Measurements from ENCODE around the gene DLX5.
"Not testable (repeated sequence)": the region's sequence is repeated elsewhere in the genome, so short reads cannot be mapped to it uniquely, and the experiment has no call there.

Gene DLX5

DNA sequence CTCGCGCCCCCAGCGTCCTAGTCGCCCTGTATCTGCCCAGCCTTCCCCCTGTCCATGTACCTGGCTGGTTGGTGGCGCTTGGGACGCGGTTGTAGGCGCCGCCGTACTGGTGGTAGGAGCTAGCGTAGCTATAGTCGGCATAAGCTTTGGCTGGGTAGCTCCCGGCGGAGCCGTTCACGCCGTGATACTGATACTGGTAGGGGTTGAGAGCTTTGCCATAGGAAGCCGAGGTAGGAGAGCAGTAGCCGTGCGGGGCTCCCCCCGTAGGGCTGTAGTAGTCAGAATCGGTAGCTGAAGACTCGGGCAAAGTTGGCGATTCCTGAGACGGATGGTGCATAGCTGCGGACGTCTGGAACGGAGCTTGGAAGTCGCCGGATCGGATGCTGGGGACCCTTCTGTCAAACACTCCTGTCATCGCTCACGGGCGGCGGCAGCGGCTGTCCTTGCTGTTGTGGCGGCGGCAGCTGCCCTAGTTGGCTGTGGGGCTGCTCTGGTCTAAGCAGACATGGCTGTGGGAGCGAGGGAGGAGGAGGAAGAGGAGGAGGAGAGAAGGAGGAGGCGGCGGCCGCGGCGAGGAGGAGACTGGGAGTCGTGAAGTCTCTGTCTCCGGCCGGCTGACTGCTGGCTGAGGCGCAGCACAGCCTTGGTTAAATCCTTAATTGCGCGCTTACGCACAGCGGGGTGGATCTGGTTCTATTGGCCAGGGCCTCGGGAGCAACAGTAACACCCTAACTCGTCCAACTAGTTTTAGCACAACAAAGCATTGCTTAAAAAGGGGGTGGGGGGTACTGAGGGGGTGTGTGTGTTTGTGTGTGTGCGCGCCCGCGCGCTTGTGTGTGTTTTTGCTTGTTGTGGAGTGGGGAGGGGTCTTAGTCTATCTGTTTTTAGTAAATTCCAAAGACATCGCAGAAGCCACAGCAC lies at the start of gene DLX5:
Gene DLX5 (minus strand): TSS at position 623 of the 921 bp plus-strand sequence. CDS start 208 bp downstream, at position 415.
- peak; percentile 14 for DNase-seq

DNA sequence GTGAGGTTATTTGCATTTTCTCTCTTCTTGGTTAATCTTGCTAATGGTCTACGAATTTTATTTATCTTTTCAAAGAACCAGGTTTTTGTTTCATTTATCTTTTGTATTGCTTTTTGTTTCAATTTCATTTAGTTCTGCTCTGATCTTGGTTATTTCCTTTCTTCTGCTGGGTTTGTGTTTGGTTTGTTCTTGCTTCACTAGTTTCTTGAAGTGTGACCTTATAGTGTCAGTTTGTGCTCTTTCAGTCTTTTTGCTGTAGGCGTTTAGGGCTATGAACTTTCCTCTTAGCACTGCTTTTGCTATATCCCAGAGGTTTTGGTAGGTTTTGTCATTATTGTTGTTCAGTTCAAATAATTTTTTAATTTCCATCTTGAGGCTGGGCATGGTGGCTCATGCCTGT lies 47.4 kb upstream of the DLX5 start:
- not testable (repeated sequence) for DNase-seq

DNA sequence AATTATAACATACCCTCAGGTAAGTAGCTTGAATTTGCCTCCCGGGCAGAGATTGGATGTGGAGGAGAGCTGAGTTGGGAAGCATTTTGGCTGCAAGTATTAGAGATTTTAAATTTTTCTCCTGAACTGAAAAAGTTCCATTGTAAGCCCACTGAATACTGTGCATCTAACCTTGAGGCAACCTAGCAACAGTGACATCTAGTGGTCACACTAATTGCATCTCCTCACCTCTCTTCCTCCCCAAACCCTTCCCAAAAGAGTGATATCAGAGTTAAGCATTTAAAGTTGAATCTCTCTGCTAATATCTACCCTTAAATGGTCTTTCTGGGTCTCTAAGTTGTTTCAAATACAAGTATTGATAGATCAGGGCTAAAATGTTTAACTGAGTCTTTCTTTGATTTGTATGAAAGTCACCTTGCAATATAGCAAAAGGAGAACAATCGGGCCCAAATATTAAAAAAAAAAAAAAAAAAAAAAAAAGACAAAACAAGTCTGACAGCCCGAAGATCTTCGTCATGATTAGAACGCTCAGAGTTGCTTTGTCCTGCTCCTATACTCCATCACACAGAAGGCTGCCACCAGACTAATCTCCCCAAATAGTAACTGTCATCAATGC lies 40.4 kb upstream of the DLX5 start:
- peak; percentile 39 for DNase-seq

DNA sequence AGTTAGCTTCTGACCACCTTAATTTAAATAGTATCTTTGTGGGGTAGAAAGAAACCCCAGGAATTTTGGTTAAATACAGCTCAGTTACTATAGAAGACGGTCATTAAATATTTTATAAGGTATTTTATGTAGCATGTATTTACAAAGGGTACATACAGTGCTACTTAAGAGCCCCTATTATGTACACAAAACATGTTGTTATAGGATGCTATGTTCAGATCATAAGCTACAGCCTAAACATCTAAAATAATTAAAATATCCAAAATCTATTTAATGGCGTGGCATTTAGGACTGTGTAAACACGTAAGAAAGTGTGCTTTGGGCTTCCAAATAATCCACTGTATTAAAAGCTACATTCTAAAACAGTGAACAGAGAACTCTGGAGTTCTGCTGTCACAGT lies 39.4 kb upstream of the DLX5 start:
- DNase-seq = no peak

DNA sequence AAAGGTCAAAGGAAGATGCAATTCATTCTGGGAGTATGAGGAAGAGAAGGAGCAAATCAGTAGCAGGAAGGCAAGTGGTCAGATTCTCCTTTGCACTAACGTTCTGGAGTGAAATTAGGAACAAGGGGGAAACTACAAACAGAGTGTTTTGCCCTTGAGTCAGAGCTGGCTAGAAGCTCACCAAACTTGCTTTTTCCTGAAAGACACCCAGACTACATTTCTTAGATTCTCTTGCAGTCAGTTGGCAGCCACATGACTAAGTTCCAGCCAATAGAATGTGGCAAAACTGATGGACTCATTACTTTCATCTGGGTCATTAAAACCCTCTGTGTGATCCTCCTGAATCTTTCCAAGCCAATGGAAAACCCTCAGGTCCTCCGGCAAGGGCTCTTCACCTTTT lies 18.6 kb upstream of the DLX5 start:
- DNase-seq = no peak

- DNase-seq = no peak
Measured at GRCh38 chr7:97039374-97040065, 14.9 kb upstream of the DLX5 start.

GRCh38 chr7:97034213-97034852 lies 9.7 kb upstream of the DLX5 start:
- DNase-seq = not testable (repeated sequence)

GRCh38 chr7:97027427-97028234 lies 3.0 kb upstream of the DLX5 start:
- DNase-seq = peak; percentile 86

GRCh38 chr7:97026715-97027426 lies 2.2 kb upstream of the DLX5 start:
- no peak for DNase-seq

DNA sequence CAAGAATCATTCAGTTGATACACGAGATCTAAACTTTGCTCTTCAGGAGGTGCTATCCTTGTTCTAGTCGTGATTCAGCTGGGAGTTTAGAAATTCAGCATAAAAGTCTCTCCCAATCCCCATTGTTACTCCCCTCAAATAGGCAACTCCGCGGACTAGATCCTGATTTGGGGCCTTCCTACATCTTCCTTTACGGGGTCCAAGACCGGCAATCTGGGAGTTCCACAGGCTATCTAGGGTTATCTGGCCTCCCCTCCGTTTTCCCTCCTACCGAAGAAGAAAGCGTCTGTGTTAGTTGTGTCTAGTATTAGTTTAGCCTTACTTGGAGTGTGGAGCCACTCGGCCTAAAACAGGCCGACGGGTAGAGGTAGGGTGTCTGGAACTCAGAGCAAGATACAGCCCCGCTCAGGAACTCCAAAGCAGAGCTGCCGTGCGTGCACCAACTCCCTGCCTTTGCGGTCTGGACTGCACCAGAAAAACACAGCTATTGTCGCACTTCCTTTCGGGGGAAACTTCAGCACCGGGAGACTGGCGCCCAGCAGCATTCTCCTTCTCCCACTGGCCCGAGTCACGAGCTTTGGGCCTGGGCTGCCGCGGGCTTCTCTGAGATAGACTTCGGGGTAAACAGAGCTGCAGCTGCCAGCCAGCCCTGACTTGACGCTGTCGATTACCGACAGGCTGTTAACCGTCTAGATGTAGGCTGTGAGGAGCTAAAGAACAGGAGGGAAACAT lies 1.5 kb upstream of the DLX5 start:
- no peak for DNase-seq

- no peak for DNase-seq
Measured at GRCh38 chr7:97025130-97025499, 484 bp upstream of the DLX5 start.

- no peak for DNase-seq
Measured at GRCh38 chr7:97022491-97023306, 1.9 kb downstream of the DLX5 start.

GRCh38 chr7:97021747-97022490 lies 2.7 kb downstream of the DLX5 start:
- DNase-seq = no peak

DNA sequence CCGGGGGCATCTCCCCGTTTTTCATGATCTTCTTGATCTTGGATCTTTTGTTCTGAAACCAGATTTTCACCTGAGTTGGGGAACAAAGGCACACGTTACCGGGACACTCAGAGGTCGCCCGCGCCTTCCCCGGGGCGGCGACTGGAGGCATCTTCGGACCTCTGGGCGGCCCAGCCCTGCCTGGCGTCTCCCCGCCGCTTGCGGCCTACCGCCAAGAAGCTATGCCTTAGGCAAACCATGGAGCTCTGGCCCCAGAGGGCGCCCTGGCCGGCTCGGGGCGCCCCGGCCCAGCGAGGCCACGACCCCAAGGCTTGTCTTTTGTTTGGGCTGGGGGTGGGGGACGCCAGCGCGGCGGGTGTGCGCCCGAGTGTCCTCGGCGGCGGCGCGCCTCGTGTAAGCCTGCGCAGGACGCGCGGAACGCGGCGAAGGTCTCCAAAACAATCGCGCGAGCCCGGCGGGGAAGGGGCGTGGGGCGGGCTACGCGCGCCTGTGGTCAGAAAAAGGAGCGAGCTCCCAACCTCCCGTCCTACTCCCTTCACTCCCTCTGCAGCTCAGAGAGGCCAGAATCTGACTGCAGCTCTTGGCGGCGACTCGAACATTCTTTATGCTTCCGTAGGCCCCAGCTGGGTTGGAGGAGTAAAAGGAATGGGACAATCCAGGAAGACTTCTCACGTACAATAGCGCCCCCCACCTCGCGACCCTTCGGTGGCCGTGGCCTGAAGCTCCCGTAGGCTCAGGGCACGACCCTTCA lies 3.5 kb downstream of the DLX5 start:
- no peak for DNase-seq

DNA sequence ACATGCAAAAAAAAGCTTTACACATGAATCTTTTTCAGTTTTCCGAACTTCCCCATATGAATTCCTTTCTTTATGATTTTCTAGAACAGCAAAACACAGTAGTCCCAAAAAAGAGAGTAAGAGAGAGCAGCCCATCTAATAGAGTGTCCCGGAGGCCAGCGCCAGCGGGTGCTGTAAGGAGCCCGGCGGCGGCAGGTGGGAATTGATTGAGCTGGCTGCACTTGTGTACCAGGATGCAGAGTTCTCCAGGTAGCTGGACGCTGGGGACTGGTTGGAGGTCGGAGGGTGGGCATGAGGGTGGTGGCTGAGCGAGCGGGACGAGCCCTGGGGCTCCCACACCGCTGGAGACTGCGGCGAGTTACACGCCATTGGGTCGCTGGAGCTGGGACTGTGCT lies 4.0 kb downstream of the DLX5 start:
- no peak for DNase-seq

GRCh38 chr7:97019710-97020225 lies 4.9 kb downstream of the DLX5 start:
- no peak for DNase-seq

- no peak for DNase-seq
Measured at GRCh38 chr7:97018791-97019531, 5.7 kb downstream of the DLX5 start.
